HEK293 (cell line): Measurements from ENCODE around the gene ITPRIPL1.

Experiments
- CTCF ChIA-PET: fragments of 350-600 bp; formaldehyde crosslinking; extraction: SDS; loops from one replicate; lab custom pipeline; 2021; ENCODE audit warnings: antibody characterized with exemption; lab: Yijun Ruan, JAX
- POLR2A ChIA-PET: fragments of 300-600 bp; formaldehyde crosslinking; extraction: SDS; loops from one replicate; lab custom pipeline; 2020; ENCODE audit warnings: antibody characterized with exemption, inconsistent platforms; lab: Yijun Ruan, JAX
- H3K27ac ChIP-seq: fragments of 200-500 bp; sonication (Bioruptor generic); 2 replicates; pipeline ENCODE4 v1.5.1; 2014; ENCODE audit warnings: low read depth, low read length, control low read depth, inconsistent platforms; ENCODE audit errors: extremely low read depth
- H3K36me3 ChIP-seq, 2 experiments: fragments of 200-500 bp in 1 of 2; sonication (Bioruptor generic) in 1 of 2; 1 replicate in 1 of 2; 2 replicates in 1 of 2; pipeline ENCODE4 v1.5.1; 2014 to 2017; ENCODE audit warnings: inconsistent platforms in 2 of 2, low read length in 2 of 2; ENCODE audit not compliant: control insufficient read depth in 2 of 2, insufficient read depth in 1 of 2
- H3K4me1 ChIP-seq: fragments of 200-500 bp; sonication (Bioruptor generic); 2 replicates; pipeline ENCODE4 v1.5.1; 2014; ENCODE audit warnings: mild to moderate bottlenecking, low read length, inconsistent platforms; ENCODE audit not compliant: control insufficient read depth, insufficient read depth
- H3K4me3 ChIP-seq: 2 replicates; pipeline ENCODE4 v1.5.1; 2011; ENCODE audit warnings: low read depth, mild to moderate bottlenecking, control low read depth, low read length, moderate library complexity
- H3K9me3 ChIP-seq: fragments of 200-500 bp; sonication (Bioruptor generic); 2 replicates; pipeline ENCODE4 v1.5.1; 2014; ENCODE audit warnings: low read depth, low read length, inconsistent platforms; ENCODE audit not compliant: control insufficient read depth, insufficient read depth
- EGR2 ChIP-seq: fragments of 450-650 bp; formaldehyde crosslinking; IDR thresholded peaks from 2 replicates; pipeline ENCODE4 v1.5.1; 2016; ENCODE audit warnings: low read depth, missing biosample characterization, missing genetic modification characterization
- GLI4 ChIP-seq: fragments of 450-650 bp; formaldehyde crosslinking; IDR thresholded peaks from 2 replicates; pipeline ENCODE4 v1.5.1; 2016; ENCODE audit warnings: missing biosample characterization, missing genetic modification characterization
- KLF1 ChIP-seq: fragments of 450-650 bp; formaldehyde crosslinking; IDR thresholded peaks from 2 replicates; pipeline ENCODE4 v1.5.1; 2016; ENCODE audit warnings: missing biosample characterization, missing genetic modification characterization
- RBAK ChIP-seq: fragments of 450-650 bp; formaldehyde crosslinking; IDR thresholded peaks from 2 replicates; pipeline ENCODE4 v1.5.1; 2016; ENCODE audit warnings: missing biosample characterization, missing genetic modification characterization
- REPIN1 ChIP-seq: fragments of 450-650 bp; formaldehyde crosslinking; IDR thresholded peaks from 2 replicates; pipeline ENCODE4 v1.5.1; 2017; ENCODE audit warnings: missing biosample characterization, missing genetic modification characterization, low read depth
- SCRT2 ChIP-seq: fragments of 450-650 bp; formaldehyde crosslinking; IDR thresholded peaks from 2 replicates; pipeline ENCODE4 v1.5.1; 2016; ENCODE audit warnings: missing biosample characterization, missing genetic modification characterization
- ZFHX2 ChIP-seq: fragments of 450-650 bp; formaldehyde crosslinking; conservative IDR thresholded peaks from 2 replicates; pipeline ENCODE4 v1.5.1; 2016; ENCODE audit warnings: missing biosample characterization, missing genetic modification characterization
- ZNF175 ChIP-seq: fragments of 450-650 bp; formaldehyde crosslinking; IDR thresholded peaks from 2 replicates; pipeline ENCODE4 v1.5.1; 2016; ENCODE audit warnings: missing biosample characterization, missing genetic modification characterization
- ZNF423 ChIP-seq: fragments of 450-650 bp; formaldehyde crosslinking; IDR thresholded peaks from 2 replicates; pipeline ENCODE4 v1.5.1; 2016; ENCODE audit warnings: missing biosample characterization, missing genetic modification characterization
- ZNF548 ChIP-seq: fragments of 450-650 bp; formaldehyde crosslinking; IDR thresholded peaks from 2 replicates; pipeline ENCODE4 v1.5.1; 2016; ENCODE audit warnings: missing biosample characterization, missing genetic modification characterization
- ZNF654 ChIP-seq: fragments of 450-650 bp; formaldehyde crosslinking; IDR thresholded peaks from 2 replicates; pipeline ENCODE4 v1.5.1; 2016; ENCODE audit warnings: low read depth, missing biosample characterization, missing genetic modification characterization
- ZNF664 ChIP-seq: fragments of 450-650 bp; formaldehyde crosslinking; IDR thresholded peaks from 2 replicates; pipeline ENCODE4 v1.5.1; 2016; ENCODE audit warnings: missing biosample characterization, missing genetic modification characterization
- ZNF701 ChIP-seq: fragments of 450-650 bp; formaldehyde crosslinking; IDR thresholded peaks from 2 replicates; pipeline ENCODE4 v1.5.1; 2016; ENCODE audit warnings: missing biosample characterization, missing genetic modification characterization
- TF ChIP-seq, protein P1 (sequence below): fragments of 450-650 bp; formaldehyde crosslinking; IDR thresholded peaks from 2 replicates; pipeline ENCODE4 v1.5.1; 2017; ENCODE audit warnings: missing biosample characterization, missing genetic modification characterization
- TF ChIP-seq, protein P2 (sequence below): fragments of 450-650 bp; formaldehyde crosslinking; IDR thresholded peaks from 2 replicates; pipeline ENCODE4 v1.5.1; 2016; ENCODE audit warnings: missing biosample characterization, missing genetic modification characterization
- TF ChIP-seq, protein P3 (sequence below): fragments of 450-650 bp; formaldehyde crosslinking; IDR thresholded peaks from 2 replicates; pipeline ENCODE4 v1.5.1; 2016; ENCODE audit warnings: missing biosample characterization, missing genetic modification characterization
- TF ChIP-seq, protein P4 (sequence below): fragments of 450-650 bp; formaldehyde crosslinking; IDR thresholded peaks from 2 replicates; pipeline ENCODE4 v1.5.1; 2017; ENCODE audit warnings: missing biosample characterization, missing genetic modification characterization
- TF ChIP-seq, protein P5 (sequence below): fragments of 450-650 bp; formaldehyde crosslinking; IDR thresholded peaks from 2 replicates; pipeline ENCODE4 v1.5.1; 2016; ENCODE audit warnings: missing biosample characterization, missing genetic modification characterization, borderline replicate concordance
- TF ChIP-seq, protein P6 (sequence below): fragments of 450-650 bp; formaldehyde crosslinking; IDR thresholded peaks from 2 replicates; pipeline ENCODE4 v1.5.1; 2016; ENCODE audit warnings: missing biosample characterization, missing genetic modification characterization

ITPRIPL1 gene

GRCh38 chr2:96345438-96345837 is 20.3 kb downstream of the ITPRIPL1 start:
- no peak for TF ChIP-seq GLI4 (tag by site-specific recombination)
- TF ChIP-seq RBAK (tag by site-specific recombination) = no peak
- TF ChIP-seq ZNF175 (tag by site-specific recombination) = no peak
- 0 out of 2 replicates have a peak, but pooled peaks have one; percentile 24 for TF ChIP-seq SCRT2
- TF ChIP-seq, protein P1, sequence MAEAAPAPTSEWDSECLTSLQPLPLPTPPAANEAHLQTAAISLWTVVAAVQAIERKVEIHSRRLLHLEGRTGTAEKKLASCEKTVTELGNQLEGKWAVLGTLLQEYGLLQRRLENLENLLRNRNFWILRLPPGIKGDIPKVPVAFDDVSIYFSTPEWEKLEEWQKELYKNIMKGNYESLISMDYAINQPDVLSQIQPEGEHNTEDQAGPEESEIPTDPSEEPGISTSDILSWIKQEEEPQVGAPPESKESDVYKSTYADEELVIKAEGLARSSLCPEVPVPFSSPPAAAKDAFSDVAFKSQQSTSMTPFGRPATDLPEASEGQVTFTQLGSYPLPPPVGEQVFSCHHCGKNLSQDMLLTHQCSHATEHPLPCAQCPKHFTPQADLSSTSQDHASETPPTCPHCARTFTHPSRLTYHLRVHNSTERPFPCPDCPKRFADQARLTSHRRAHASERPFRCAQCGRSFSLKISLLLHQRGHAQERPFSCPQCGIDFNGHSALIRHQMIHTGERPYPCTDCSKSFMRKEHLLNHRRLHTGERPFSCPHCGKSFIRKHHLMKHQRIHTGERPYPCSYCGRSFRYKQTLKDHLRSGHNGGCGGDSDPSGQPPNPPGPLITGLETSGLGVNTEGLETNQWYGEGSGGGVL (tag by site-specific recombination) = no peak
- no peak for TF ChIP-seq REPIN1 (tag by site-specific recombination)
- TF ChIP-seq, protein P2, sequence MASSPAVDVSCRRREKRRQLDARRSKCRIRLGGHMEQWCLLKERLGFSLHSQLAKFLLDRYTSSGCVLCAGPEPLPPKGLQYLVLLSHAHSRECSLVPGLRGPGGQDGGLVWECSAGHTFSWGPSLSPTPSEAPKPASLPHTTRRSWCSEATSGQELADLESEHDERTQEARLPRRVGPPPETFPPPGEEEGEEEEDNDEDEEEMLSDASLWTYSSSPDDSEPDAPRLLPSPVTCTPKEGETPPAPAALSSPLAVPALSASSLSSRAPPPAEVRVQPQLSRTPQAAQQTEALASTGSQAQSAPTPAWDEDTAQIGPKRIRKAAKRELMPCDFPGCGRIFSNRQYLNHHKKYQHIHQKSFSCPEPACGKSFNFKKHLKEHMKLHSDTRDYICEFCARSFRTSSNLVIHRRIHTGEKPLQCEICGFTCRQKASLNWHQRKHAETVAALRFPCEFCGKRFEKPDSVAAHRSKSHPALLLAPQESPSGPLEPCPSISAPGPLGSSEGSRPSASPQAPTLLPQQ (tag by site-specific recombination) = no peak
- no peak for TF ChIP-seq ZNF423 (tag by site-specific recombination)
- no peak for TF ChIP-seq ZNF548 (tag by site-specific recombination)
- TF ChIP-seq, protein P3, sequence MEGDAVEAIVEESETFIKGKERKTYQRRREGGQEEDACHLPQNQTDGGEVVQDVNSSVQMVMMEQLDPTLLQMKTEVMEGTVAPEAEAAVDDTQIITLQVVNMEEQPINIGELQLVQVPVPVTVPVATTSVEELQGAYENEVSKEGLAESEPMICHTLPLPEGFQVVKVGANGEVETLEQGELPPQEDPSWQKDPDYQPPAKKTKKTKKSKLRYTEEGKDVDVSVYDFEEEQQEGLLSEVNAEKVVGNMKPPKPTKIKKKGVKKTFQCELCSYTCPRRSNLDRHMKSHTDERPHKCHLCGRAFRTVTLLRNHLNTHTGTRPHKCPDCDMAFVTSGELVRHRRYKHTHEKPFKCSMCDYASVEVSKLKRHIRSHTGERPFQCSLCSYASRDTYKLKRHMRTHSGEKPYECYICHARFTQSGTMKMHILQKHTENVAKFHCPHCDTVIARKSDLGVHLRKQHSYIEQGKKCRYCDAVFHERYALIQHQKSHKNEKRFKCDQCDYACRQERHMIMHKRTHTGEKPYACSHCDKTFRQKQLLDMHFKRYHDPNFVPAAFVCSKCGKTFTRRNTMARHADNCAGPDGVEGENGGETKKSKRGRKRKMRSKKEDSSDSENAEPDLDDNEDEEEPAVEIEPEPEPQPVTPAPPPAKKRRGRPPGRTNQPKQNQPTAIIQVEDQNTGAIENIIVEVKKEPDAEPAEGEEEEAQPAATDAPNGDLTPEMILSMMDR (tag by site-specific recombination) = peak; percentile 28; the same call in 1 of the 2 replicates
- TF ChIP-seq KLF1 (tag by site-specific recombination) = no peak
- TF ChIP-seq ZNF701 = no peak
- TF ChIP-seq, all 188 proteins: peak for 2
- Histone ChIP-seq H3K36me3 (peaks cover 68 to 90% of the 10 kb centered on the region in 2 experiments), H3K27ac (no peak overlapping the region), H3K4me1 (peaks cover 17% of the 10 kb centered on the region), H3K9me3 (no peaks in the 10 kb centered on the region), H3K4me3 (no peak overlapping the region)
- ChIA-PET CTCF (interaction anchor here (0.7 to 1.7 kb wide), 4 partner anchors 39 to 254 kb away, joined by 3 to 4 read pairs (median 4); partner anchors contain the start of gene ADRA2B), POLR2A (interaction anchor here (0.9 to 1.2 kb wide), 2 partner anchors 10 to 11 kb away, joined by 3 to 4 read pairs; partner anchors contain the start of gene NCAPH)

DNA sequence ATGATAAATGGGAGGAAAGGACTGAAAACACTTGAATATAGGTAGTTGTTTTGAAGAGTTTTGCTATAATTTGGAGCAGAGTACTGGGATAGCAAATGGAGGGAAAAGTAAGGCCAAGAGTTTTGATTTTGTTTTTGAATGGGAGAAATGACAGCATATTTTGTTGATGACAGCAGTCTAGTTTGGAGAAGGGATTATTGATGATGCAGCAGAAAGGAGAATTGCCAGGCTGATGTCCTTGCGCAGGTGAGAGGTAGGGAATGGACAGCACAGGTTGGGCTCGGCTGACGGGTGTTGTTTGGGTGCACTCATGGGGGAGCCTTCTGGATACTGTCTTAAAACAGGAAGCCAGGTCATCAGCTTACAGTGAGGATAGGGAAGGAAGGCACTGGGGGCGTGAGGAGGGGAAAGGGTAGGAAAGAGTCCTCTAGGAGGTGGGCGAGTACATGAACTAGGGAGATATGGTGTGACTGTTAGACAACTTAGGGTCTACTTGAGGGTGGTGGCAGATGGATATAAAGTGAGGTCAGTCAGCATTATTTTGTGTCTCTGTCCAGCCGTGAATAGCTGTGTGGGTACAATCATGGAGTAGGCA is 20.8 kb downstream of the ITPRIPL1 start:
- Histone ChIP-seq H3K9me3 (no peaks in the 10 kb centered on the region), H3K36me3 (peaks cover 67 to 94% of the 10 kb centered on the region in 2 experiments), H3K4me1 (peaks cover 15% of the 10 kb centered on the region), H3K27ac (no peak overlapping the region), H3K4me3 (no peak overlapping the region)
- TF ChIP-seq ZFHX2 (tag by site-specific recombination) (peak; percentile 29), EGR2 (peak; percentile 77), ZNF664 (no peak), ZNF654 (tag by site-specific recombination) (no peak), GLI4 (tag by site-specific recombination) (no peak)
- TF ChIP-seq, protein P4, sequence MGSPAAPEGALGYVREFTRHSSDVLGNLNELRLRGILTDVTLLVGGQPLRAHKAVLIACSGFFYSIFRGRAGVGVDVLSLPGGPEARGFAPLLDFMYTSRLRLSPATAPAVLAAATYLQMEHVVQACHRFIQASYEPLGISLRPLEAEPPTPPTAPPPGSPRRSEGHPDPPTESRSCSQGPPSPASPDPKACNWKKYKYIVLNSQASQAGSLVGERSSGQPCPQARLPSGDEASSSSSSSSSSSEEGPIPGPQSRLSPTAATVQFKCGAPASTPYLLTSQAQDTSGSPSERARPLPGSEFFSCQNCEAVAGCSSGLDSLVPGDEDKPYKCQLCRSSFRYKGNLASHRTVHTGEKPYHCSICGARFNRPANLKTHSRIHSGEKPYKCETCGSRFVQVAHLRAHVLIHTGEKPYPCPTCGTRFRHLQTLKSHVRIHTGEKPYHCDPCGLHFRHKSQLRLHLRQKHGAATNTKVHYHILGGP (tag by site-specific recombination) = no peak
- TF ChIP-seq, protein P5, sequence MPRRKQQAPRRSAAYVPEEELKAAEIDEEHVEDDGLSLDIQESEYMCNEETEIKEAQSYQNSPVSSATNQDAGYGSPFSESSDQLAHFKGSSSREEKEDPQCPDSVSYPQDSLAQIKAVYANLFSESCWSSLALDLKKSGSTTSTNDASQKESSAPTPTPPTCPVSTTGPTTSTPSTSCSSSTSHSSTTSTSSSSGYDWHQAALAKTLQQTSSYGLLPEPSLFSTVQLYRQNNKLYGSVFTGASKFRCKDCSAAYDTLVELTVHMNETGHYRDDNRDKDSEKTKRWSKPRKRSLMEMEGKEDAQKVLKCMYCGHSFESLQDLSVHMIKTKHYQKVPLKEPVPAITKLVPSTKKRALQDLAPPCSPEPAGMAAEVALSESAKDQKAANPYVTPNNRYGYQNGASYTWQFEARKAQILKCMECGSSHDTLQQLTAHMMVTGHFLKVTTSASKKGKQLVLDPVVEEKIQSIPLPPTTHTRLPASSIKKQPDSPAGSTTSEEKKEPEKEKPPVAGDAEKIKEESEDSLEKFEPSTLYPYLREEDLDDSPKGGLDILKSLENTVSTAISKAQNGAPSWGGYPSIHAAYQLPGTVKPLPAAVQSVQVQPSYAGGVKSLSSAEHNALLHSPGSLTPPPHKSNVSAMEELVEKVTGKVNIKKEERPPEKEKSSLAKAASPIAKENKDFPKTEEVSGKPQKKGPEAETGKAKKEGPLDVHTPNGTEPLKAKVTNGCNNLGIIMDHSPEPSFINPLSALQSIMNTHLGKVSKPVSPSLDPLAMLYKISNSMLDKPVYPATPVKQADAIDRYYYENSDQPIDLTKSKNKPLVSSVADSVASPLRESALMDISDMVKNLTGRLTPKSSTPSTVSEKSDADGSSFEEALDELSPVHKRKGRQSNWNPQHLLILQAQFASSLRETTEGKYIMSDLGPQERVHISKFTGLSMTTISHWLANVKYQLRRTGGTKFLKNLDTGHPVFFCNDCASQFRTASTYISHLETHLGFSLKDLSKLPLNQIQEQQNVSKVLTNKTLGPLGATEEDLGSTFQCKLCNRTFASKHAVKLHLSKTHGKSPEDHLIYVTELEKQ = no peak
- TF ChIP-seq, protein P6, sequence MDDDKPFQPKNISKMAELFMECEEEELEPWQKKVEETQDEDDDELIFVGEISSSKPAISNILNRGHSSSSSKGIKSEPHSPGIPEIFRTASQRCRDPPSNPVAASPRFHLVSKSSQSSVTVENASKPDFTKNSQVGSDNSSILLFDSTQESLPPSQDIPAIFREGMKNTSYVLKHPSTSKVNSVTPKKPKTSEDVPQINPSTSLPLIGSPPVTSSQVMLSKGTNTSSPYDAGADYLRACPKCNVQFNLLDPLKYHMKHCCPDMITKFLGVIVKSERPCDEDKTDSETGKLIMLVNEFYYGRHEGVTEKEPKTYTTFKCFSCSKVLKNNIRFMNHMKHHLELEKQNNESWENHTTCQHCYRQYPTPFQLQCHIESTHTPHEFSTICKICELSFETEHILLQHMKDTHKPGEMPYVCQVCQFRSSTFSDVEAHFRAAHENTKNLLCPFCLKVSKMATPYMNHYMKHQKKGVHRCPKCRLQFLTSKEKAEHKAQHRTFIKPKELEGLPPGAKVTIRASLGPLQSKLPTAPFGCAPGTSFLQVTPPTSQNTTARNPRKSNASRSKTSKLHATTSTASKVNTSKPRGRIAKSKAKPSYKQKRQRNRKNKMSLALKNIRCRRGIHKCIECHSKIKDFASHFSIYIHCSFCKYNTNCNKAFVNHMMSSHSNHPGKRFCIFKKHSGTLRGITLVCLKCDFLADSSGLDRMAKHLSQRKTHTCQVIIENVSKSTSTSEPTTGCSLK (tag by site-specific recombination) = no peak
- POLR2A ChIA-PET = interaction anchor here (0.9 to 1.2 kb wide), 3 partner anchors 10 to 12 kb away, joined by 3 to 4 read pairs (median 3); partner anchors contain the start of gene NCAPH
- CTCF ChIA-PET = interaction anchor here (0.7 to 1.7 kb wide), 5 partner anchors 40 to 254 kb away, joined by 3 to 4 read pairs (median 4); partner anchors contain the start of gene ADRA2B
